Heart left ventricle (tissue), 16 donors: Measurements from ENCODE around the gene SMIM44. TPM values are rescaled to one million over a fixed set of nuclear protein-coding genes. Genes with fewer than 3 reads are reported as not detected.

ENCODE experiments used
- ATAC-seq, 4 donors: fragments of 200-7000 bp; cut with Tn5 transposase; one replicate each; pipeline ENCODE4 v1.9.1; 2020 to 2022; ENCODE audit warnings: moderate library complexity in 4 of 4, mild to moderate bottlenecking in 3 of 4, moderate number of reproducible peaks in 1 of 4
- DNase-seq, 5 donors: peaks; one replicate each; pipeline ENCODE4 v3.0.0-alpha.2; 2020
- H3K27ac ChIP-seq, 12 donors: fragments of 200-600 bp; sonication (generic) in 4 of 12; one replicate each; pipeline versions ENCODE4 v1.5.0 to v1.8.0; 2016 to 2022; ENCODE audit warnings: mild to moderate bottlenecking in 2 of 12
- H3K27me3 ChIP-seq, 9 donors: fragments of 200-600 bp; sonication (generic) in 2 of 9; one replicate each; pipeline versions ENCODE4 v1.5.1 to v1.8.0; 2016 to 2022; ENCODE audit warnings: mild to moderate bottlenecking in 3 of 9
- H3K36me3 ChIP-seq, 9 donors: fragments of 200-600 bp; sonication (generic) in 2 of 9; one replicate each; pipeline versions ENCODE4 v1.5.0 to v1.8.0; 2018 to 2022; ENCODE audit warnings: mild to moderate bottlenecking in 2 of 9
- H3K4me1 ChIP-seq, 12 donors: fragments of 200-600 bp; sonication (generic) in 4 of 12; one replicate each; pipeline versions ENCODE4 v1.5.0 to v1.8.0; 2016 to 2022; ENCODE audit warnings: mild to moderate bottlenecking in 3 of 12
- H3K4me3 ChIP-seq, 12 donors: fragments of 200-600 bp; sonication (generic) in 4 of 12; one replicate each; pipeline versions ENCODE4 v1.5.0 to v1.8.0; 2017 to 2022; ENCODE audit warnings: mild to moderate bottlenecking in 9 of 12, moderate library complexity in 4 of 12
- H3K9me3 ChIP-seq, 12 donors: fragments of 200-600 bp; sonication (generic) in 4 of 12; one replicate each; pipeline versions ENCODE4 v1.5.0 to v1.8.0; 2016 to 2022; ENCODE audit warnings: mild to moderate bottlenecking in 1 of 12
- POLR2A ChIP-seq, 2 donors: fragments of 450-650 bp; IDR thresholded peaks; one replicate each; pipeline ENCODE4 v1.6.1; 2017; ENCODE audit warnings: antibody characterized with exemption in 2 of 2, mild to moderate bottlenecking in 2 of 2, moderate library complexity in 2 of 2
- WGBS, 4 donors: extraction: QIAGEN DNeasy Blood & Tissue Kit in 2 of 4; methylation state at CpG; one replicate each; pipeline versions ENCODE4 v1.1.5 to v1.1.7; 2013 to 2018; 5-methylcytosine and 5-hydroxymethylcytosine counted together
- intact Hi-C, 10 donors: fragments of 100-400 bp; cut with DNase I; formaldehyde crosslinking; loops; one replicate each; pipeline versions ENCODE4 v1.11.1 to v1.14.2; 2022
- polyA plus RNA-seq, 2 donors: library from polyadenylated mRNA; stranded (reverse); fragments of 200-250 nt; gene quantifications; one replicate each; pipeline ENCODE4 v1.2.3, GENCODE V29; 2013
- total RNA-seq, 9 donors: library from RNA; depleted of rRNA in 2 of 9; stranded (reverse); fragments of >200 nt in 2 of 9; fragmentation: NEBNext Ultra II Directional in 3 of 9; extraction: Animal tissue kit (Norgen Biotek cat#: 25700) in 3 of 9; gene quantifications; one replicate each; pipeline versions ENCODE4 v1.1.0 to v1.2.4, GENCODE V29; 2016 to 2023
- TF ChIP-seq, protein P1 (sequence below), 12 donors: fragments of 200-600 bp; sonication (generic) in 4 of 12; IDR thresholded peaks; one replicate each; pipeline versions ENCODE4 v1.5.0 to v1.8.0; 2018 to 2022; ENCODE audit warnings: antibody characterized with exemption in 12 of 12, mild to moderate bottlenecking in 5 of 12
- donor health status: ischemic (EF 13 %, LVEDD 7.1; RV severe dilation, severe dysfunction).
- donor health status: healthy with polysubstance abuse.
- donor health status: DM: no; HTN: yes; CAD: no.
- donor health status: DM: no; HTN: no; CAD: no.
- donor health status: ischemic (EF 25% LVEDD 6.9; RV normal size, moderate dysfunction).
- donor health status: ischemic (EF 25% LVEDD 5.7; RV mildly dilated, moderate dysfunction).
- donor health status: healthy.
- donor health status: DM: yes; HTN: yes; CAD: no.
- donor health status: ischemic (EF 35%, LVEDD 5.7; RV mildly dilated, moderate dysfunction).
- donor health status: nonischemic (EF 11% LVEDD 7.7; RV severe dilation, severe dysfunction).
- donor health status: DM: yes; HTN: yes; CAD: no.
- donor health status: PGD.
- donor health status: ischemic (EF 29% LVEDD 5.4; RV normal size, mild dysfunction).
- donor health status: nonischemic (EF 23%, LVEDD 6.1; RV moderate dilation, normal function).

Gene SMIM44
- total and polyA plus RNA-seq, 11 donors, result not detected

- no peak overlapping the region for H3K4me3 ChIP-seq
- H3K9me3 ChIP-seq, result no peaks in the 10 kb centered on the region
- intact Hi-C loops, result loop anchor here in 2 of 10 donors (5.0 to 10.0 kb wide), 2 partner anchors 157 to 255 kb away; partner anchors contain the start of gene CELF5 (in 1 of the 2)
- no peak for ATAC-seq
- H3K27ac ChIP-seq, result no peak overlapping the region
- DNase-seq, result no peak
- peaks cover 14 to 49% (median 34%) of the 10 kb centered on the region in 9 donors for H3K27me3 ChIP-seq
- no peaks in the 10 kb centered on the region for H3K4me1 ChIP-seq
- 17 to 54% (median 44%) methylated on average over 7 of the region's 7 CpGs for WGBS, 4 donors
- TF ChIP-seq, protein P1, sequence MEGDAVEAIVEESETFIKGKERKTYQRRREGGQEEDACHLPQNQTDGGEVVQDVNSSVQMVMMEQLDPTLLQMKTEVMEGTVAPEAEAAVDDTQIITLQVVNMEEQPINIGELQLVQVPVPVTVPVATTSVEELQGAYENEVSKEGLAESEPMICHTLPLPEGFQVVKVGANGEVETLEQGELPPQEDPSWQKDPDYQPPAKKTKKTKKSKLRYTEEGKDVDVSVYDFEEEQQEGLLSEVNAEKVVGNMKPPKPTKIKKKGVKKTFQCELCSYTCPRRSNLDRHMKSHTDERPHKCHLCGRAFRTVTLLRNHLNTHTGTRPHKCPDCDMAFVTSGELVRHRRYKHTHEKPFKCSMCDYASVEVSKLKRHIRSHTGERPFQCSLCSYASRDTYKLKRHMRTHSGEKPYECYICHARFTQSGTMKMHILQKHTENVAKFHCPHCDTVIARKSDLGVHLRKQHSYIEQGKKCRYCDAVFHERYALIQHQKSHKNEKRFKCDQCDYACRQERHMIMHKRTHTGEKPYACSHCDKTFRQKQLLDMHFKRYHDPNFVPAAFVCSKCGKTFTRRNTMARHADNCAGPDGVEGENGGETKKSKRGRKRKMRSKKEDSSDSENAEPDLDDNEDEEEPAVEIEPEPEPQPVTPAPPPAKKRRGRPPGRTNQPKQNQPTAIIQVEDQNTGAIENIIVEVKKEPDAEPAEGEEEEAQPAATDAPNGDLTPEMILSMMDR (IDR thresholded peaks at IDR 0.05), result no peak
- TF ChIP-seq POLR2A (IDR thresholded peaks at IDR 0.05), result no peak
- no peaks in the 10 kb centered on the region for H3K36me3 ChIP-seq
These were observed 3.9 kb downstream of the SMIM44 start for GRCh38 chr19:3479177-3479833.

DNA sequence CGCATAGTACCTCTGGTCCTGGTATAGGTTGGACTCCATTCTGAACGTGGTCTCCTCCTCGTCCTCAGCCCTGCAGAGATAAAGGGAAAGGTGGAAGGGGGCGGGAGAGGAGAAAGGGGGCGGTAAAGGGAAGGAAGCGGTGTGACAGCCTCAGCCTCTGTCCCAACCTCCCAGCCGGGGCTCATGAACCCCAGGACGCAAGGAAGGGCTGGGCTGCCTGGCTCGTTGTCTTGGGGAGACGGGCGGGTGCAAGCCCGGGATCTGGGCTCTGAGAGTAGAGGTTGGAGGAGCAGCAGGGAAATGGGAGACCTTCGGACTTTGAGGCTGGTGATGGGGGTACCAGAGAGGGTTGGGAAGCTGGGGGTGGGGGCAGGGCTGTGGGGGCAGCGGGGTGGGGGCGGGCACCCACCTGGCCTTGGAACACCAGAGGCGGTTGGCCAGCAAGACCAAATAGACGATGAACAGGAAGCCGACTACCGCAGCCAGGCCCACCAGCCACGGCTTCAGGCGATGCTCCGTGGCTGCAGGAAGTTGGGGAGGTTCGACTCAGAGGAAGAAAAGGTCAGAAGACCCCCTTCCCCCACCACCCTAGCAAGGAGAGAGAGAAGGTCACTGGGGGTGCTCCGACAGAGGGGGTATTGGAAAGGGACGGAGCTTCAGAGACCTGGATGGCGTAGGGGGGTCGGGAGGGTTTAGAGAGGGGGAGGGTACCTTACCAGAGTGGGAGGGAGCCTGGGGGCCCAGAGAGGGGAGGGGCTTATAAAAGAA is 4.6 kb downstream of the SMIM44 start:
- peaks cover 14 to 45% (median 34%) of the 10 kb centered on the region in 9 donors for H3K27me3 ChIP-seq
- 22 to 25% (median 23%) methylated on average over 25 to 27 of the region's 27 CpGs for WGBS, 4 donors

DNA sequence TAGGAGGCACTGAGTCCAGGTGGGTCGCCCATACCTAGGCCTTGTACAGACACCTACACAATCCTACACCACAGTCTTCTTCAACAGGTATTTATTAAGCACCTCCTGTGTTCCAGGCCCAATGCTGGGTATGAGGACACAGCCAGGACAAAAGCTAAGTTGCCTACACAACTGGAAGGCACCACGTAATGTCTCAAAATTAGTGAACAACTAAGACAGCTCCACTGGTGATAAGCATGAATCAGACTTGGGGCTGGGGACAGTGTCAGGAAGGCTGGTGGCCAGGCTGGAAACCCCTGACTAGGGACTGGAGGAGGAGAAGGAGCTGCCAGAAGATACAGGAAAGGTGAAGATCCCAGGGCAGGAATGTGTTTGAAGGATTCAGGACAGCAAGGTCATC is 5.3 kb downstream of the SMIM44 start:
- intact Hi-C loops, result loop anchor here in 2 of 10 donors (5.0 to 10.0 kb wide), 2 partner anchors 156 to 253 kb away; partner anchors contain the start of gene CELF5 (in 1 of the 2)
- WGBS, 4 donors, result 67 to 94% (median 86%) methylated on average over 2 of the region's 2 CpGs
- ATAC-seq, result no peak

More for the DNA sequence above, 4.6 kb downstream of the SMIM44 start:
- intact Hi-C loops, result loop anchor here in 2 of 10 donors (5.0 to 10.0 kb wide), 2 partner anchors 156 to 254 kb away; partner anchors contain the start of gene CELF5 (in 1 of the 2)
- DNase-seq (no peak), ATAC-seq (no peak)
- Histone ChIP-seq H3K4me3 (no peak overlapping the region), H3K9me3 (no peaks in the 10 kb centered on the region), H3K4me1 (no peaks in the 10 kb centered on the region), H3K27ac (no peak overlapping the region), H3K36me3 (no peaks in the 10 kb centered on the region)
- TF ChIP-seq, protein P1 (IDR thresholded peaks at IDR 0.05), result no peak
- no peak for TF ChIP-seq POLR2A (IDR thresholded peaks at IDR 0.05)

More for the DNA sequence above, 5.3 kb downstream of the SMIM44 start:
- Histone ChIP-seq H3K4me1 (peaks cover 0 to under 1% (median 0%) of the 10 kb centered on the region in 12 donors), H3K27me3 (peaks cover 11 to 39% (median 28%) of the 10 kb centered on the region in 9 donors), H3K27ac (no peak overlapping the region), H3K4me3 (no peak overlapping the region), H3K36me3 (no peaks in the 10 kb centered on the region), H3K9me3 (no peaks in the 10 kb centered on the region)
- no peak for DNase-seq
- TF ChIP-seq POLR2A (IDR thresholded peaks at IDR 0.05), result no peak
- TF ChIP-seq, protein P1 (IDR thresholded peaks at IDR 0.05), result no peak
